ENCODE data around the gene MAPKAPK3. TPM values are rescaled to one million over a fixed set of nuclear protein-coding genes. Genes with fewer than 3 reads are reported as not detected.
"Not testable (repeated sequence)": the region's sequence is repeated elsewhere in the genome, so short reads cannot be mapped to it uniquely, and the experiment has no call there.

The MAPKAPK3 gene
- total RNA-seq, 4 donors from 2014 or later: 66.1 to 147 (median 97.5) TPM

DNA sequence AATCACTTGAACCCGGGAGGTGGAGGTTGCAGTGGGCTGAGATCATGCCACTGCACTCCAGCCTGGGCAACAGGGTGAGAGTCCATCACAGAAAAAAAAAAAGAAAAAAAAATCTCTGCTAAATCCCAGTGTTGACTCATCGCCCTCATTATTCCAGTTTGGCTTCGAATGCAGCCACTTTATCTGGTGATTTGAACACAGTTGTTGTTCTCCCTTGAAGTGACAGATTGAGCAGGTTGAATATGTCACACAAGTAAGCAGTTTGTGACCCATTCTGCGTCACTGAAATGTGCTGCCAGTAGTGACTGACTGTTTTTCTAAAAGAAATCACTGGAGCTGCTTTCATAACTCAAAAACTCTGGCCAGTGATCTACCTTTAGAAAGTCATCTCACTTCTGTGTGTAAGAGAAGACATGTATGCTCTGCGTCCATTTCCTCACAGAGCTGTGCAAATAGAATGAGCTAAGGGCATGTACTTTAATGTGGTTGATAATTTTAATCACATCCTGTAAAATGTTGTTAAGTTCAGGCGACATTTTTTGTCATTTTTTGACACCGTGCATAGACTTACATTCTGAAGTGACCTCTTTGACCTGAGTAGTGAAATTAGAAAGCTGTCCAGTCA is 70.3 kb downstream of the MAPKAPK3 start:
- intact Hi-C loops (cut with DNase I): no loop called here
- Histone ChIP-seq H3K27ac (no peak overlapping the region), H3K4me3 (replicated peaks in 1 of 3) (no peak overlapping the region), H3K36me3 (no peaks in the 10 kb centered on the region), H3K9me3 (no peaks in the 10 kb centered on the region), H3K4me1 (peaks cover 0 to 3% of the 10 kb centered on the region in 2 donors), H3K27me3 (no peaks in the 10 kb centered on the region)
- DNase-seq: no peak
- no peak for TF ChIP-seq POLR2A (IDR thresholded peaks at IDR 0.05)
- TF ChIP-seq, protein P1, sequence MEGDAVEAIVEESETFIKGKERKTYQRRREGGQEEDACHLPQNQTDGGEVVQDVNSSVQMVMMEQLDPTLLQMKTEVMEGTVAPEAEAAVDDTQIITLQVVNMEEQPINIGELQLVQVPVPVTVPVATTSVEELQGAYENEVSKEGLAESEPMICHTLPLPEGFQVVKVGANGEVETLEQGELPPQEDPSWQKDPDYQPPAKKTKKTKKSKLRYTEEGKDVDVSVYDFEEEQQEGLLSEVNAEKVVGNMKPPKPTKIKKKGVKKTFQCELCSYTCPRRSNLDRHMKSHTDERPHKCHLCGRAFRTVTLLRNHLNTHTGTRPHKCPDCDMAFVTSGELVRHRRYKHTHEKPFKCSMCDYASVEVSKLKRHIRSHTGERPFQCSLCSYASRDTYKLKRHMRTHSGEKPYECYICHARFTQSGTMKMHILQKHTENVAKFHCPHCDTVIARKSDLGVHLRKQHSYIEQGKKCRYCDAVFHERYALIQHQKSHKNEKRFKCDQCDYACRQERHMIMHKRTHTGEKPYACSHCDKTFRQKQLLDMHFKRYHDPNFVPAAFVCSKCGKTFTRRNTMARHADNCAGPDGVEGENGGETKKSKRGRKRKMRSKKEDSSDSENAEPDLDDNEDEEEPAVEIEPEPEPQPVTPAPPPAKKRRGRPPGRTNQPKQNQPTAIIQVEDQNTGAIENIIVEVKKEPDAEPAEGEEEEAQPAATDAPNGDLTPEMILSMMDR (IDR thresholded peaks at IDR 0.05): no peak
- WGBS, 2 donors: 81 to 88% methylated on average over 7 of the region's 7 CpGs

DNA sequence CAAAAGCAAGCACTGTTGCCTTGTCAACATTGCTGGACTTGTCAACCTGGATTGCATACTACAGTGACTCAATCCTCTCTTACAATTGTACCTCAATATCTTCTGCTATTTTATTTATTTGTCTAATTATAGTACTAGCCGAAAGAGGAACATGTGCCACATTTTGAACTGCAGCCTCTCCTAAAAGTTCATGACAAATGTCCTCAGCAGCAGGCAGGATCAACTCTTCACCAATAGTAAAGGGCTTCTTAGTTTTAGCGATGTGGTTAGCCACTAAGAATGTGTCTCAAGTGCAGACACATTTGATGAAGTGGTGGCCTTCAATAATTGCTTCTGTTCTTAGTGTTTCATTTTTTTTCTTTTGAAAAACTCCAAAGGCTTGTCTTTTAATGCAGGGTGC is 71.0 kb downstream of the MAPKAPK3 start:
- no peaks in the 10 kb centered on the region for H3K27me3 ChIP-seq
- TF ChIP-seq, protein P1 (IDR thresholded peaks at IDR 0.05): no peak
- TF ChIP-seq POLR2A (IDR thresholded peaks at IDR 0.05): no peak
- WGBS, 2 donors: 88 to 94% methylated on average over 2 of the region's 2 CpGs
- no peak for DNase-seq
- no peak overlapping the region for H3K4me3 ChIP-seq (replicated peaks in 1 of 3)
- intact Hi-C loops (cut with DNase I): no loop called here
- H3K4me1 ChIP-seq: peaks cover 0 to 3% of the 10 kb centered on the region in 2 donors
- H3K27ac ChIP-seq: no peak overlapping the region
- H3K36me3 ChIP-seq: no peaks in the 10 kb centered on the region
- no peaks in the 10 kb centered on the region for H3K9me3 ChIP-seq

DNA sequence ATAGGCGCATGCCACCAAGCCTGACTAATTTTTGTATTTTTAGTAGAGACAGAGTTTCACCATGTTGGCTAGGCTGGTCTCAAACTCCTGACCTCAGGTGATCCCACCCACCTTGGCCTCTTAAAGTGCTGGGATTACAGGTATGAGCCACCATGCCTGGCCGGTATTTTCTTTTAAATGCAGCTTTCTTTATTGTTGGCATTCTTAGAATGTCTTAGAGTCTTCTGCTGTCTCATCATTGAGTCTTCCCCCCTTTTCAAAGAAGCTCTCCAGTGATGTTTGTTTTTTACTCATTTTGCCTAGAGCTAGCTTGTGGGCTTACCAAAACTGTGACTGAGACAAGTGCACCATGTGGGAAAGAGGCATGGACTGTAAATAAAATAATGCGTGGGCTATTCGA is 71.7 kb downstream of the MAPKAPK3 start:
- H3K36me3 ChIP-seq; H3K9me3 ChIP-seq; intact Hi-C loops (cut with DNase I); H3K27me3 ChIP-seq; H3K4me1 ChIP-seq; H3K27ac ChIP-seq; H3K4me3 ChIP-seq (replicated peaks in 1 of 3); DNase-seq: not testable (repeated sequence)
- WGBS, 2 donors: 82 to 83% methylated on average over 4 of the region's 4 CpGs

DNA sequence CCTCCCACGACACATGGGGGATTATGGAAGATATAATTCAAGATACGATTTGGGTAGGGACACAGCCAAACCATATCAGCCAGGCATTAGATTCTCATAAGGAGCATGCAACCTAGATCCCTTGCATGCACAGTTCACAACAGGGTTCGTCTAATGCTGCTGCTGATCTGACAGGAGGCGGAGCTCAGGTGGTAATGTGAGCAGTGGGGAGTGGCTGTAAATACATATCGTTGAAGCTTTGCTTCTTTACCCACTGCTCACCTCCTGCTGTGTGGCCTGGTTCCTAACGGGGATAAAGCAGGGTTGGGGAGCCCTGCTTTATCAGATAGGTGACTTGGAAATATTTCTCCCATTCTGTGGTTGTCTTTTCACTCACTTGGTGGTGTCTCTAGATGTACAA is 72.6 kb downstream of the MAPKAPK3 start:
- TF ChIP-seq, protein P1 (IDR thresholded peaks at IDR 0.05): no peak
- no peak for TF ChIP-seq POLR2A (IDR thresholded peaks at IDR 0.05)
- Histone ChIP-seq H3K27ac (no peak overlapping the region), H3K9me3 (no peaks in the 10 kb centered on the region), H3K36me3 (no peaks in the 10 kb centered on the region), H3K27me3 (no peaks in the 10 kb centered on the region), H3K4me1 (peaks cover 0 to 3% of the 10 kb centered on the region in 2 donors), H3K4me3 (replicated peaks in 1 of 3) (no peak overlapping the region)
- WGBS, 2 donors: 57 to 68% methylated on average over 6 of the region's 6 CpGs
- no peak for DNase-seq
- intact Hi-C loops (cut with DNase I): no loop called here

DNA sequence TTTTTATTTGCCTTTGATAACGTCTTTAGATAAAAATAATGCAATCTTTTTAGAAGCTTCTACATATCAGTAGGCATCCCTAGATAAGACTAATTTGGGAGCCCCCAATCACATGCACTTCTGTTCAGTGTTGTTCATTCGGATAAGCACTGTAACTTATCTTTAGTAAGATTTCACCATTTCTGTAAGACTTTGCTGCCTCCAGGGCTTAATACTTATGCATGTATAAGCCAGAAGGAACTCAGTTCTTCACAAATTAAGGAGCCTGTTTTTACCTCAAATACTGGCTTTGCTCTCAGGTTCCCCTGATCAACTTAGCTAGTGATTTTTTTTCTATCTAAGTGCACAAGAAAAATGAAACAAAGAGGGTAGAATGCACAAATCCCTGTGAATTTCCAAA is 78.1 kb downstream of the MAPKAPK3 start:
- no peaks in the 10 kb centered on the region for H3K27me3 ChIP-seq
- 88 to 91% methylated on average over 2 of the region's 2 CpGs for WGBS, 2 donors
- H3K27ac ChIP-seq: no peak overlapping the region
- intact Hi-C loops (cut with DNase I): no loop called here
- no peaks in the 10 kb centered on the region for H3K4me1 ChIP-seq
- DNase-seq: no peak
- no peak for TF ChIP-seq POLR2A (IDR thresholded peaks at IDR 0.05)
- TF ChIP-seq, protein P1 (IDR thresholded peaks at IDR 0.05): no peak
- no peaks in the 10 kb centered on the region for H3K9me3 ChIP-seq
- no peaks in the 10 kb centered on the region for H3K36me3 ChIP-seq
- H3K4me3 ChIP-seq (replicated peaks in 1 of 3): no peak overlapping the region
